Activated T-cell treated with anti-CD3 and anti-CD28 coated beads for 48 hours (primary cell): ENCODE data around the gene CHRNE.
"Not testable (repeated sequence)": the region's sequence is repeated elsewhere in the genome, so short reads cannot be mapped to it uniquely, and the experiment has no call there.

Source experiments
- DNase-seq: peaks from one replicate; pipeline ENCODE4 v3.0.0-alpha.2; 2020; ENCODE audit warnings: low read depth

Gene CHRNE

GRCh38 chr17:4906642-4907041 is 3.7 kb upstream of the CHRNE start:
- not testable (repeated sequence) for DNase-seq

- DNase-seq, result no peak
Measured at GRCh38 chr17:4902540-4902939, 358 bp downstream of the CHRNE start.

- no peak for DNase-seq
Measured at GRCh38 chr17:4901648-4902344, 1.1 kb downstream of the CHRNE start.

GRCh38 chr17:4901108-4901647 is 1.7 kb downstream of the CHRNE start:
- no peak for DNase-seq

DNA sequence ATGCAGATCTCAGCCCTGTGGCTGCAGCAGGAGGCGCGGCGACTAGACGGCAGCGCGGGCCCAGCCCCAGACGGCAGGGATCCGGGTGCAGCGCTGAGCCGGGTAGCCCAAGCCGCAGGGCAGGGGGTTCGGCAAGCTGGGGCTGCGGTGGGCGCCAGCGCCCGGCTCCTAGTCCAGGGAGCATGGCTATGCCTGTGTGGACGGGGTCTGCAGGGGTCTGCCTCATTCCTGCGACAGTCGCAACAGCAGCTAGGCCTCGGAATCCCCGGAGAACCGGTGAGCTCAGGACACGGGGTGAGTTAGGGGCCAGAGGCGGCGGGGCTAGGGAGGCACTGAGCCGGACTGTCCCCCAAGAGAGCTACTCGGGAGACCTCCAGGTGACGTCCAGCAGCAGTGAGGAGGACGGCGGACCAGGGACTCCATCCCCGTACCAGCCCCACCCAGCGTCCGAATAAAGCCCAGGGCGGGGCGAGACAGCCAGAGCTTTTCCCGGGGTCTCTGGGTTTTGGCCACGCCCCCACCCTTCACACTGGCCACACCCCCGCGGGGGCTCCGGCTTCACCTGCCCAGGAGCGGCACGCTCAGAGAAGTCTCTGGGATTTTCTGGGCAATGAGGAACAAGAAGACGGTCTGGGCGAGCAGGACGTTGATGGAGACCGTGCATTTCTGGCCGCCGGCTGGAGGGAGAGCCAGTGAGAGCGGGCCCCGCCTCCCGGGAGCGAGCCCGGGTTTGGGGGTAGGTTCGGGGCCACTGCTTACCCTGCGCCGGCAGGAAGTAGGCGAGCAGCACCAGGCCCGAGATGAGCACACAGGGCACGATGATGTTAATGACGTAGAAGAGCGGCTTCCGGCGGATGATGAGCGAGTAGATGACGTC is 2.4 kb downstream of the CHRNE start:
- peak; percentile 33 for DNase-seq

GRCh38 chr17:4899341-4900230 is 3.3 kb downstream of the CHRNE start, which contains the start of gene C17orf107:
TSS of gene C17orf107 (plus strand) at chr17:4899536. CDS start at chr17:4899763, 227 bp downstream.
- peak; percentile 96 for DNase-seq

GRCh38 chr17:4898927-4899326 is 4.0 kb downstream of the CHRNE start:
- DNase-seq, result no peak

GRCh38 chr17:4898351-4898750 is 4.5 kb downstream of the CHRNE start:
- DNase-seq, result no peak

DNA sequence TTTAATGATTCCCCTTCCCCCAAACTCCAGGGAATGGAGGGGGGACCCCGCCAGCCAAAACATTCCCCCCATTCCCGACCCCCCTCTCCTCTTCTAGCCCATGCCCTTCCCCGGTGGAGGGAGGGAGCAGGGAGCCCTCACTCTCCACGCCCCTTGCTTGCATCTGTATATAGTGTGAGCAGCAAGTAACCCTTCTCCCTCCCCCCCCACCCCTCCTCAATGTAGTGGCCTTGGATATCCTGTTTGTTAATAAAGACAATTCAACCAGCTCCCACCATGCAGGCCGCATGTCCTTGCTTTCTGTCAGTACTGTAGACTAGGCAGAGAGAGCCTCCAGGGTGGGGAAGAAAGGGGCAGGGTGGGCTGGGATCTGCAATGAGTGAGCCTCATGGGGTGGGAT is 5.1 kb downstream of the CHRNE start:
- no peak for DNase-seq

DNA sequence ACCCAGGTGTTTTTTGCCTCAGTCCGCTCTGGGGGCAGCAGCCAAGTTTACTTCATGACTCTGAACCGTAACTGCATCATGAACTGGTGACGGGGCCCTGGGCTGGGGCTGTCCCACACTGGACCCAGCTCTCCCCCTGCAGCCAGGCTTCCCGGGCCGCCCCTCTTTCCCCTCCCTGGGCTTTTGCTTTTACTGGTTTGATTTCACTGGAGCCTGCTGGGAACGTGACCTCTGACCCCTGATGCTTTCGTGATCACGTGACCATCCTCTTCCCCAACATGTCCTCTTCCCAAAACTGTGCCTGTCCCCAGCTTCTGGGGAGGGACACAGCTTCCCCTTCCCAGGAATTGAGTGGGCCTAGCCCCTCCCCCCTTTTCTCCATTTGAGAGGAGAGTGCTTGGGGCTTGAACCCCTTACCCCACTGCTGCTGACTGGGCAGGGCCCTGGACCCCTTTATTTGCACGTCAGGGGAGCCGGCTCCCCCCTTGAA is 5.7 kb downstream of the CHRNE start:
- no peak for DNase-seq

DNA sequence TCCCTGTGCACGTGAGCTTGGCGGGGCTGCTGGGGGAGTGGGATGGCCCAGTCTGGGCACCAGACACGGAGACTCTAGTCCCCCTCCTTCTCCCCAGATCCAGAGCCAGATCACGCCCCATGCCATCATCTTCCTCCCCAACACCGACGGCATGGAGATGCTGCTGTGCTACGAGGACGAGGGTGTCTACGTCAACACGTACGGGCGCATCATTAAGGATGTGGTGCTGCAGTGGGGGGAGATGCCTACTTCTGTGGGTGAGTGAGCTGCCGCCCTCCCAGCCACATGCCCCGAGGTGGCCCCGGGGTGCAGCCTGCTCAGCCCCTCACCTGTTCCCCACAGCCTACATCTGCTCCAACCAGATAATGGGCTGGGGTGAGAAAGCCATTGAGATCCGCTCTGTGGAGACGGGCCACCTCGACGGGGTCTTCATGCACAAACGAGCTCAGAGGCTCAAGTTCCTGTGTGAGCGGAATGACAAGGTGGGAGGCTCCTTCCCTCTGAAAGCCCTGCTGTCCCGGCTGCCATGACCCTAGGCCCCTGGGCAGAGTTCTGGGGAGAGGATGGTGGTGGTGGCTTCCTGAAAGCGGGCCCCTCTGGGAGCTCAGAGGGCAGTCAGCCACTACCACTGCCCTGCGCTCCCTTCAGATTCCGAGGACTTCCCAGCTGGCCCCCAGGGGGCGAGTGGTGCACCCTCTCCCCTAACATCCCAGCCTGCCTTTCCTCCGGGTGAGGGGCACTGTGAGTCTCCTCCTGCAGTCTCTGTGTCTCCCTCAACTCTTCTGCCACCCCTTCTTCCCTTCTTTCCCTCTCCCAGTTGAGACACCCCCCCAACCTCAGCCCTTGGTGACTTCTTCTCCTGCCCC is 6.3 kb downstream of the CHRNE start:
- no peak for DNase-seq

DNA sequence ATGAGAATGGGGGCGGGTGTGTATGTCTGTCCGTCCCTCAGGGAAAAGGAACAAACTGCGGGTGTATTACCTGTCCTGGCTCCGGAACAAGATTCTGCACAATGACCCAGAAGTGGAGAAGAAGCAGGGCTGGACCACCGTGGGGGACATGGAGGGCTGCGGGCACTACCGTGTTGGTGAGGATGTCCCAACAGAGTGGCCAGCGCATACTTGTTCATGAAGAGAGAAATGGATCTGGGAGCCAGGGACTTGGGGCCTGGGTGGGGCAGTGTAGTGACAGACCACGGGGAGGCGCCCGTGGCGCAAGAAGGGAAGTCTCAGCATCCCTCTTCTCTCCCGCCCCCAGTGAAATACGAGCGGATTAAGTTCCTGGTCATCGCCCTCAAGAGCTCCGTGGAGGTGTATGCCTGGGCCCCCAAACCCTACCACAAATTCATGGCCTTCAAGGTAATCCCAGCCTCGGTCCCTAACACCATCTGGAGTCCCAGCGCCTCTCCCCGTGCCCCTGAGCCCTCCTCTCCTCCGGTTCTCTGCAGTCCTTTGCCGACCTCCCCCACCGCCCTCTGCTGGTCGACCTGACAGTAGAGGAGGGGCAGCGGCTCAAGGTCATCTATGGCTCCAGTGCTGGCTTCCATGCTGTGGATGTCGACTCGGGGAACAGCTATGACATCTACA is 7.1 kb downstream of the CHRNE start:
- DNase-seq, result no peak

- no peak for DNase-seq
Measured at GRCh38 chr17:4895121-4895520, 7.8 kb downstream of the CHRNE start.

DNA sequence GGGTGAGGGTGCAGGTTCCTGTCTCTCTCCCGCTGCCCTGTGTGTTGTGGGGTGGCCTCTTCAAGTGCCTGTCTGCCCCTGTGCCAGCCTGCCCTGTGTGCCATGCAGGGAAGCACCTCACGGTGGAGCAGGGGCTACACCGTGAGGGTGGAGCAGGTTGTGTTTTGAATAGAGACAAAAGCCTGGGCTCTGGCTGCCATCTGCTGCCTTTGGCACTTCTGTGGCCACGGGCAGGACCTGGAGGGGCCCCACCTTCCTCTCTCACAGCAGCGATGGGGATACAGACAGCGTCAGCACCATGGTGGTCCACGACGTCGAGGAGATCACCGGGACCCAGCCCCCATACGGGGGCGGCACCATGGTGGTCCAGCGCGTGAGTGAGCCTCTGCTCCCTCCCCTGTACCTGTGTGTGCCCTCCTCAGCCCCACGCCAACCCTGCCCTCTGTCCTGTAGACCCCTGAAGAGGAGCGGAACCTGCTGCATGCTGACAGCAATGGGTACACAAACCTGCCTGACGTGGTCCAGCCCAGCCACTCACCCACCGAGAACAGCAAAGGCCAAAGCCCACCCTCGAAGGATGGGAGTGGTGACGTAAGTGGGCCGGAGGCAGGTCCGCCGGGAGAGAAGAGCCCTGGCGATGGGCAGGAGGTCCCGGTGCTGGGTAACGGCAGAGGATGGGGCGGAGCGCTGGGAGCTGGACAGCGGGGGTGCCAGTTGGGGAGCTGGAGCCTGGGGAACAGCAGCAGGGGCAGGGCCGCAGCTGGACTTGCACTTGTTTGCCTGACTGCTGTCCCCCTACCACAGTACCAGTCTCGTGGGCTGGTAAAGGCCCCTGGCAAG is 9.0 kb downstream of the CHRNE start:
- no peak for DNase-seq

DNA sequence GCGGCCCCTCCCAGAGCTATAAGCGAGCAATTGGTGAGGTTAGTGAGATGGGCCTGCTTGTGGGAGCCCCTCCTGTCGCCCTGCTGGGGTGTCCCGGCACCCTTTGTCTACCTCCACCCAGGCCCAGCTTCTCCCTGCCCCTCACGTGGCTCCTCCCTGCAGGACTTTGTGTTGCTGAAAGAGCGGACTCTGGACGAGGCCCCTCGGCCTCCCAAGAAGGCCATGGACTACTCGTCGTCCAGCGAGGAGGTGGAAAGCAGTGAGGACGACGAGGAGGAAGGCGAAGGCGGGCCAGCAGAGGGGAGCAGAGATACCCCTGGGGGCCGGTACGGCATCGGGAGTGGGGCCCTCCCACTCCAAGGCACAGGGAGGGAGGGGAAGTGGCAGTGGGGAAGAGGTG is 9.6 kb downstream of the CHRNE start:
- DNase-seq, result no peak

GRCh38 chr17:4892499-4893221 is 10.2 kb downstream of the CHRNE start:
- no peak for DNase-seq

DNA sequence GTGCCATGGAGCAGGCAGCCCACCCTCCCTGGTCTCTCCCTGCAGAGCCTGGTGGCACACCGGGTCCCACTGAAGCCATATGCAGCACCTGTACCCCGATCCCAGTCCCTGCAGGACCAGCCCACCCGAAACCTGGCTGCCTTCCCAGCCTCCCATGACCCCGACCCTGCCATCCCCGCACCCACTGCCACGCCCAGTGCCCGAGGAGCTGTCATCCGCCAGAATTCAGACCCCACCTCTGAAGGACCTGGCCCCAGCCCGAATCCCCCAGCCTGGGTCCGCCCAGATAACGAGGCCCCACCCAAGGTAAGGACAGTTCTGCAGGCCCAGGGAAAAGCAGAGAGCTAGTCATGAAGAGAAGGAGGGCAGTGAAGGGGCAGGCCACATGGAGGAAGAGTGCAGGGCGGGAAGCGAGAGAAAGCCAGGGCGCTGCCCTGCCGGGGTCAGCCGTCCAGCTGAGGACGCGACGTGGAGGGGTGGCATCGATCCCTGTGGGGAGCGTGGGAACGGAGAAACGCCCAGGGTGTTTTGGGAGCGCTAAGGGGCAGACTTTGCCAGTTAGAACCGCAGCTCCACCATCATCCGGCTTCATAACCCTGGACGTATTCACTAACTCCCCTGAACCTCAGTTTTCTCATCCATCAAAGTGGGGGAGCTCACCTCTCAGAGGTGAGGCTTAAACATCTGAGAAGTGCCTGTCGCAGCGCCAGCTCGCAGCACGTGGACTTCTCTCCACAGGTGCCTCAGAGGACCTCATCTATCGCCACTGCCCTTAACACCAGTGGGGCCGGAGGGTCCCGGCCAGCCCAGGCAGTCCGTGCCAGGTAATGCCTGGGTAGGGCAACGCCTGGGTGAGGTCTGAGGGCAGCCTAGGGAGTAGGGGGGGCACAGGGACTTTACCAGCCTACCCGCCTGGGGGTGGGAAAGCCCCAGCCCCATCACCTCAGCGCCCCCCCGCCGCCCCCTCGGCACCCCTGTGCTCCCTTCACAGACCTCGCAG is 11.2 kb downstream of the CHRNE start:
- no peak for DNase-seq
